Thymus (tissue), 14 donors: ENCODE results near the gene BLVRA. TPM values are rescaled to one million over a fixed set of nuclear protein-coding genes. Genes with fewer than 3 reads are reported as not detected.
"Not testable (repeated sequence)": the region's sequence is repeated elsewhere in the genome, so short reads cannot be mapped to it uniquely, and the experiment has no call there.

ENCODE experiments used
- DNase-seq, 9 donors: peaks; one replicate each; pipeline ENCODE4 v3.0.0-alpha.2; 2013; ENCODE audit warnings: low spot score in 9 of 9, low read depth in 6 of 9, missing footprints in 1 of 9
- H3K27ac ChIP-seq, 2 donors: one replicate each; pipeline ENCODE4 v1.5.1; 2013; ENCODE audit warnings: control low read depth in 1 of 2, low read depth in 1 of 2, low read length in 1 of 2, mild to moderate bottlenecking in 1 of 2, moderate library complexity in 1 of 2
- H3K27me3 ChIP-seq, 2 donors: one replicate each; pipeline ENCODE4 v1.5.1; 2013; ENCODE audit warnings: low read length in 1 of 2; ENCODE audit not compliant: control insufficient read depth in 2 of 2, insufficient read depth in 1 of 2
- H3K36me3 ChIP-seq, 2 donors: one replicate each; pipeline ENCODE4 v1.5.1; 2013; ENCODE audit warnings: low read length in 1 of 2, mild to moderate bottlenecking in 1 of 2, moderate library complexity in 1 of 2; ENCODE audit not compliant: control insufficient read depth in 2 of 2, insufficient read depth in 2 of 2
- H3K4me1 ChIP-seq, 2 donors: one replicate each; pipeline ENCODE4 v1.5.1; 2013; ENCODE audit warnings: low read length in 2 of 2; ENCODE audit not compliant: control insufficient read depth in 2 of 2, insufficient read depth in 2 of 2
- H3K4me3 ChIP-seq, 2 donors: one replicate each; pipeline ENCODE4 v1.5.1; 2013; ENCODE audit warnings: low read length in 2 of 2, control low read depth in 1 of 2, mild to moderate bottlenecking in 1 of 2
- H3K9me3 ChIP-seq, 2 donors: one replicate each; pipeline ENCODE4 v1.5.1; 2013; ENCODE audit warnings: low read length in 1 of 2, mild to moderate bottlenecking in 1 of 2; ENCODE audit not compliant: control insufficient read depth in 2 of 2, insufficient read depth in 1 of 2
- WGBS: extraction: QIAGEN DNeasy Blood & Tissue Kit; methylation state at CpG from one replicate; pipeline ENCODE4 v1.1.7; 2013; 5-methylcytosine and 5-hydroxymethylcytosine counted together
- long read RNA-seq, 10 donors: transcript quantifications; one replicate each; lab custom pipeline, GENCODE V29; 2026
- polyA plus RNA-seq: library from polyadenylated mRNA; stranded (reverse); fragments of 200-250 nt; gene quantifications from one replicate; pipeline ENCODE4 v1.2.3, GENCODE V29; 2013
- total RNA-seq: library from RNA; stranded (reverse); fragments of 120-200 nt; gene quantifications from one replicate; pipeline ENCODE4 v1.2.4, GENCODE V29; 2013
- donor health status: healthy.

The BLVRA gene, protein sequence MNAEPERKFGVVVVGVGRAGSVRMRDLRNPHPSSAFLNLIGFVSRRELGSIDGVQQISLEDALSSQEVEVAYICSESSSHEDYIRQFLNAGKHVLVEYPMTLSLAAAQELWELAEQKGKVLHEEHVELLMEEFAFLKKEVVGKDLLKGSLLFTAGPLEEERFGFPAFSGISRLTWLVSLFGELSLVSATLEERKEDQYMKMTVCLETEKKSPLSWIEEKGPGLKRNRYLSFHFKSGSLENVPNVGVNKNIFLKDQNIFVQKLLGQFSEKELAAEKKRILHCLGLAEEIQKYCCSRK
- total RNA-seq, result 42.3 TPM
- polyA plus RNA-seq, result 95.4 TPM
- long read RNA-seq, donor 1, partial matches to known transcripts, result 0 of 2 reads
- long read RNA-seq, donor 1, other reads (novel, unspliced or antisense), result 0 of 2 reads
- long read RNA-seq, donor 2, result 0 reads
- long read RNA-seq, donor 3, transcript BLVRA-201 (8 exons, 1,071 nt), result major isoform, 13 of 16 reads
- long read RNA-seq, donor 3, partial matches to known transcripts, result 0 of 16 reads
- long read RNA-seq, donor 3, other reads (novel, unspliced or antisense), result 0 of 16 reads
- long read RNA-seq, donor 4, partial matches to known transcripts, result 0 of 4 reads
- long read RNA-seq, donor 4, other reads (novel, unspliced or antisense), result 0 of 4 reads
- long read RNA-seq, donor 5, transcript BLVRA-201 (8 exons, 1,071 nt), result major isoform, 32 of 41 reads
- long read RNA-seq, donor 5, partial matches to known transcripts, result 5 of 41 reads
- long read RNA-seq, donor 5, other reads (novel, unspliced or antisense), result 0 of 41 reads
- long read RNA-seq, donor 6, transcript BLVRA-201 (8 exons, 1,071 nt), result major isoform, 12 of 13 reads
- long read RNA-seq, donor 6, partial matches to known transcripts, result 0 of 13 reads
- long read RNA-seq, donor 6, other reads (novel, unspliced or antisense), result 0 of 13 reads
- long read RNA-seq, donor 7, transcript BLVRA-201 (8 exons, 1,071 nt), result major isoform, 19 of 20 reads
- long read RNA-seq, donor 7, partial matches to known transcripts, result 0 of 20 reads
- long read RNA-seq, donor 7, other reads (novel, unspliced or antisense), result 0 of 20 reads
- long read RNA-seq, donor 8, transcript BLVRA-201 (8 exons, 1,071 nt), result major isoform, 7 of 7 reads
- long read RNA-seq, donor 8, partial matches to known transcripts, result 0 of 7 reads
- long read RNA-seq, donor 8, other reads (novel, unspliced or antisense), result 0 of 7 reads
- long read RNA-seq, donor 9, transcript BLVRA-201 (8 exons, 1,071 nt), result major isoform, 8 of 8 reads
- long read RNA-seq, donor 9, partial matches to known transcripts, result 0 of 8 reads
- long read RNA-seq, donor 9, other reads (novel, unspliced or antisense), result 0 of 8 reads
- long read RNA-seq, donor 10, transcript BLVRA-201 (8 exons, 1,071 nt), result major isoform, 11 of 12 reads
- long read RNA-seq, donor 10, partial matches to known transcripts, result 0 of 12 reads
- long read RNA-seq, donor 10, other reads (novel, unspliced or antisense), result 0 of 12 reads

- Histone ChIP-seq H3K36me3 (no peaks in the 10 kb centered on the region), H3K27ac (peak within 1 kb of the TSS; percentile 22 to 38), H3K4me3 (peak within 1 kb of the TSS; percentile 48 to 85), H3K4me1 (peaks cover 2 to 5% of the 10 kb centered on the region in 2 donors), H3K9me3 (no peaks in the 10 kb centered on the region), H3K27me3 (peaks cover 0 to 15% of the 10 kb centered on the region in 2 donors)
- WGBS, result 3% methylated on average over 67 of the region's 67 CpGs
- DNase-seq, result peak in 3 of 9 donors; percentile 33 to 64 (median 44)
Observed at GRCh38 chr7:43758029-43758821, at the start of gene BLVRA. Gene BLVRA (plus strand): TSS chr7:43758680. CDS start chr7:43771159, 12,479 bp downstream.

GRCh38 chr7:43711503-43711902, 47.0 kb upstream of the BLVRA start:
- no peaks in the 10 kb centered on the region for H3K27me3 ChIP-seq
- DNase-seq, result no peak
- no peak overlapping the region for H3K27ac ChIP-seq
- H3K4me1 ChIP-seq, result no peaks in the 10 kb centered on the region
- no peak overlapping the region for H3K4me3 ChIP-seq
- WGBS, result 100% methylated on average over 1 of the region's 1 CpG
- peaks cover 3% of the 10 kb centered on the region in 2 donors for H3K36me3 ChIP-seq
- H3K9me3 ChIP-seq, result peaks cover 0 to under 1% of the 10 kb centered on the region in 2 donors

DNA sequence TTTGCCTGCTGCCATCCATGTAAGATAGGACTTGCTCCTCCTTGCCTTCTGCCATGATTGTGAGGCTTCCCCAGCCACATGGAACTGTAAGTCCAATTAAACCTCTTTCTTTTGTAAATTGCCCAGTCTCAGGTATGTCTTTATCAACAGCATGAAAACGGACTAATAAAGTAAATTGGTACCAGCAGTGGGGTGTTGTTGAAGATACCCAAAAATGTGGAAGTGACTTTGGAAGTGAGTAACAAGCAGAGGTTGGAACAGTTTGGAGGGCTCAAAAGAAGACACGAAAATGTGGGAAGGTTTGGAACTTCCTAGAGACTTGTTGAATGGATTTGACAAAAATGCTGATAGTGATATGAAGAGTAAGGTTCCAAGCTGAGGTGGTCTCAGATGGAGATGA, 42.5 kb upstream of the BLVRA start:
- H3K4me1 ChIP-seq, H3K27me3 ChIP-seq, H3K27ac ChIP-seq, H3K4me3 ChIP-seq, H3K9me3 ChIP-seq, H3K36me3 ChIP-seq, DNase-seq: not testable (repeated sequence)
- WGBS, result over 99% methylated on average over 2 of the region's 2 CpGs

- H3K4me1 ChIP-seq, result no peaks in the 10 kb centered on the region
- H3K36me3 ChIP-seq, result peaks cover 3% of the 10 kb centered on the region in 2 donors
- no peaks in the 10 kb centered on the region for H3K27me3 ChIP-seq
- peaks cover 0 to 4% of the 10 kb centered on the region in 2 donors for H3K9me3 ChIP-seq
- H3K27ac ChIP-seq, result no peak overlapping the region
- no peak for DNase-seq
- 81% methylated on average over 2 of the region's 2 CpGs for WGBS
- no peak overlapping the region for H3K4me3 ChIP-seq
Observed at GRCh38 chr7:43716598-43716997, 41.9 kb upstream of the BLVRA start.

DNA sequence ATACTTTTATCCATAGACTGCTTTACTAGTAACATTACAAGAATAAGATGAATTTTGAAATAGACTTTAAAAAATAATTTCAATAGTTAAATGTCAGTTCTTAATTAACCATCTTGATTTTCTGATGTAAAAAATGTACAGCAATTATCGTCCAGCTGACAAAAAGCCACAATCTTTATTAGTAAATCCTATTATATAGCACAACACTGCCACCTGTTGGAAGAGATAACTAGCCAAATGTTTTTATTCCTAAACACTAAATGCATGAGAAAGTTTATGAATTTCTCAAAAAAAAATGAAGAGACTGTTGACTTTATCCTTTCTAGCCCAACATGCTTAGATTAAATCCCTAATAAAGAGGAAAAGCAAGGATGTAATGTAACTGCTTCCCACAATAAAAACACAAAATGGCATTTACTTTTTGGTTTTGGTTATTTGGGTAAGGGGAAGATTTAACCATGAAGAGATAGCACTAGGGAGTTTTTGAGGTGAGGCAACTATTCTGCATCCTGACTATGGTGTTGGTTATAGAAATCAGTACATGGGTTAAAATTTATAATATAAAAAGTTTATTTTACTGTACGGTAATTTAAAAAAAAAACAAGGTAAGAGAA, 37.2 kb upstream of the BLVRA start:
- peak in 7 of 9 donors; percentile 25 to 66 (median 37) for DNase-seq
- H3K27ac ChIP-seq, result no peak overlapping the region
- H3K36me3 ChIP-seq, result no peaks in the 10 kb centered on the region
- H3K4me3 ChIP-seq, result no peak overlapping the region
- no peaks in the 10 kb centered on the region for H3K27me3 ChIP-seq
- 55% methylated on average over 2 of the region's 2 CpGs for WGBS
- H3K9me3 ChIP-seq, result peaks cover 0 to 4% of the 10 kb centered on the region in 2 donors
- no peaks in the 10 kb centered on the region for H3K4me1 ChIP-seq

- H3K9me3 ChIP-seq, result no peaks in the 10 kb centered on the region
- H3K27me3 ChIP-seq, result no peaks in the 10 kb centered on the region
- no peak overlapping the region for H3K4me3 ChIP-seq
- H3K4me1 ChIP-seq, result no peaks in the 10 kb centered on the region
- H3K27ac ChIP-seq, result no peak overlapping the region
- no peaks in the 10 kb centered on the region for H3K36me3 ChIP-seq
- DNase-seq, result no peak
Observed at GRCh38 chr7:43723007-43723341, 35.5 kb upstream of the BLVRA start.

- H3K9me3 ChIP-seq, result no peaks in the 10 kb centered on the region
- no peak overlapping the region for H3K4me3 ChIP-seq
- H3K36me3 ChIP-seq, result no peaks in the 10 kb centered on the region
- H3K27ac ChIP-seq, result no peak overlapping the region
- peaks cover 4 to 7% of the 10 kb centered on the region in 2 donors for H3K4me1 ChIP-seq
- 95% methylated on average over 3 of the region's 3 CpGs for WGBS
- no peak for DNase-seq
- H3K27me3 ChIP-seq, result no peaks in the 10 kb centered on the region
Observed at GRCh38 chr7:43725251-43725650, 33.2 kb upstream of the BLVRA start.

DNA sequence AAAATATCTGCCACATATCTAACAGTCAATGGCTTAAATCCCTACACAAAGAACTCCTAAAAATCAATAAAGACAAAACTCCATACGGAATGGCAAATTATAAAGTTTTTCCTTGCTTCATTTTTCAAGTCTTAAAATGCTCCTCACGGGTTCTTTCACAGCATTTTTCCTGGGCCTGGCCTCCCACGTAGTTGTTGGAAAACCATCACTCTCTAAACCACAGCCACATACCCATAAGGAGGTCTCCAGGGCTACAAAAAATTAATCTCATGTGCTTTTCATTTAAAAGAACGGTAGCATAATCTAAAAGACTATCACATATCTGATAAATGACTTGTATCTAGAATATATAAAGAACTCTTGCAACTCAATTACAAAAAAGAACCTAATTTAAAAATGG, 32.0 kb upstream of the BLVRA start:
- H3K27ac ChIP-seq, result no peak overlapping the region
- 90% methylated on average over 4 of the region's 4 CpGs for WGBS
- H3K9me3 ChIP-seq, result no peaks in the 10 kb centered on the region
- H3K27me3 ChIP-seq, result no peaks in the 10 kb centered on the region
- H3K36me3 ChIP-seq, result no peaks in the 10 kb centered on the region
- no peak overlapping the region for H3K4me3 ChIP-seq
- DNase-seq, result no peak
- H3K4me1 ChIP-seq, result peaks cover 4 to 7% of the 10 kb centered on the region in 2 donors
